SIG-M5 (cell line): ENCODE data around the gene LRRC37A2.
"Not testable (repeated sequence)": the region's sequence is repeated elsewhere in the genome, so short reads cannot be mapped to it uniquely, and the experiment has no call there.

Experiments used
- DNase-seq: peaks from one replicate; lab custom pipeline; 2025; lab: John Stamatoyannopoulos, UW

LRRC37A2 gene

GRCh38 chr17:46512168-46512567, at the start of gene LRRC37A2:
Gene LRRC37A2 (plus strand): TSS chr17:46512468. CDS start chr17:46512713, 245 bp downstream.
- DNase-seq: not testable (repeated sequence)

GRCh38 chr17:46467618-46468017, 44.6 kb upstream of the LRRC37A2 start:
- not testable (repeated sequence) for DNase-seq

DNA sequence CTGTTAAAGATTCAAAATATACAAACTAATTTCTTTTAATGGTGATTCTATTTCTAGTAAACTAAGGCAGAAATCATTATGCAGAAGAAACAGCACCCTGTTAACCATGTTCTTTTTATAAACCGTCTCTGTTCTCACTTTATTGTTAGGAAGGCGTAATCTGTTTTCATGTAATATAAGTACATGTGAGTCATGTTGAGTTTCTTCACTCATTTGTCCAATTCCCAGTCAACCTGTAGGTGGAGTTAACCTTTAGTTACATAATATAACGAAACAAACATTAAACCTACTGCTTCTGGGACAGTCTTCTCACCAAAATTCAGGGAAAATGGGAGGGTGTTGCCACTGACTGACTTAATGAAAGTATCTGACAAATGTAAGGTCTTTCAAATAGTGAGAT, 37.8 kb upstream of the LRRC37A2 start:
- not testable (repeated sequence) for DNase-seq

- not testable (repeated sequence) for DNase-seq
Observed at GRCh38 chr17:46475583-46475982, 36.7 kb upstream of the LRRC37A2 start.

DNA sequence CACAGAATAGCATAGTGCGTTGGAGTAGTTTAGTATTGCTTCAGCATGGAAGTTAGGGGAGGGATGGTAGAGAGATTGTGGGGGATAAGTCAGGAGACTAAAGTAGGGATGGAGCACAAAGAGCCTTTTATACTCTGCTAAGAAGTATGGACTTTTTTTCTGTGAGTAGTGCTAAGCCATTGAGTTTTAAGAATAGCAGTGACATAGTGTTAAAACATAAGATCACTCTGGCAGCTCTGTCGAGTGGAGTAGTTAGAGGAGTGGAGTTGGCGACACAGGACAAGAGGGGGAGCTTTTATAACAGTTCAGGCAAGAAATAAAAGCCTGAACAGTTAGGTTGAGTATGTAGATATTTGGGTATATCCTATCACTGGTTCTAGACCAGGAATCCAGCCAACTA, 33.4 kb upstream of the LRRC37A2 start:
- DNase-seq: not testable (repeated sequence)

DNA sequence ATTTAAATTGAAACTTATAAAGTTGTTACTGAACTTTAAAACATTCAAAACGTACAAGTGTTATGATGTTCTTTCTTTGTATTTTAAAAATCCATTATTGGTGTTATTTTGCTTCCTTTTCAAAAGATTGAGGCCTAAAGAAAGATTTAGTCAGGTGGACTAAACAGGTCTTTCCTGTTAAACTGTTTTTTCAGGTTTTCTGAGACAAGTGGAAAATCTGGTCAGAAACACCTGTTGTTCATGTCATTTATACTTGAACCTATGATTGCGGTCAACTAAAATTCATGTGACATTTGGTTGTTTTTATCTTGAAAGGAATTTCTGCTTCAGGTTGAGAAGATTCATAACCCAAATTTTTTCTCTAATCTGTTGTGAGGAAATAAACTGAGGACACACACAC, 31.0 kb upstream of the LRRC37A2 start:
- DNase-seq: not testable (repeated sequence)

DNA sequence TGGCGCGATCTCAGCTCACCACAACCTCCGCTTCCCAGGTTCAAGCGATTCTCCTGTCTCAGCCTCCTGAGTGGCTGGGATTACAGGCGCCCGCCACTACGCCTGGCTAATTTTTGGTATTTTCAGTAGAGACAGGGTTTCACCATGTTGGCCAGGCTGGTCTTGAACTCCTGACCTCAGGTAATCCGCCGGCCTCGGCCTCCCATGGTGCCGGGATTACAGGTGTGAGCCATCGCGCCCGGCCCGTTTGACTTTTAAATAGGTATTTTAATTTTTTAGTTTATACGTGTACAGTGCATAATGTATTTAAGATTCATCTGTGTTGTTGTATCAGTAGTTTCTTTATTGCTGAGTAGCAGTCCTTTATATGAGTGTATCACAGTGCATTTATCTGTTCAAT, 20.2 kb upstream of the LRRC37A2 start:
- DNase-seq: not testable (repeated sequence)

- DNase-seq: not testable (repeated sequence)
Observed at GRCh38 chr17:46499437-46500139, 12.7 kb upstream of the LRRC37A2 start.

- not testable (repeated sequence) for DNase-seq
Observed at GRCh38 chr17:46505896-46506295, 6.4 kb upstream of the LRRC37A2 start.

GRCh38 chr17:46534716-46535115, 22.4 kb downstream of the LRRC37A2 start:
- not testable (repeated sequence) for DNase-seq

DNA sequence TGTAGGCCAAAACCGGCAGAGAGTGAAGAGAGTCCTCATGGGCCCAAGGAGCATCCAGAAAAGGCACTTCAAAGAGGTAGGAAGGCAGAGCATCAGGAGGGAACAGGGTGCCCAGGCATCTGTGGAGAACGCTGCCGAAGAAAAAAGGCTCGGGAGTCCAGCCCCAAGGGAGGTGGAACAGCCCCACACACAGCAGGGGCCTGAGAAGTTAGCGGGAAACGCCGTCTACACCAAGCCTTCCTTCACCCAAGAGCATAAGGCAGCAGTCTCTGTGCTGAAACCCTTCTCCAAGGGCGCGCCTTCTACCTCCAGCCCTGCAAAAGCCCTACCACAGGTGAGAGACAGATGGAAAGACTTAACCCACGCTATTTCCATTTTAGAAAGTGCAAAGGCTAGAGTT, 36.3 kb downstream of the LRRC37A2 start:
- DNase-seq: not testable (repeated sequence)

- not testable (repeated sequence) for DNase-seq
Observed at GRCh38 chr17:46559155-46559554, 46.9 kb downstream of the LRRC37A2 start.

DNA sequence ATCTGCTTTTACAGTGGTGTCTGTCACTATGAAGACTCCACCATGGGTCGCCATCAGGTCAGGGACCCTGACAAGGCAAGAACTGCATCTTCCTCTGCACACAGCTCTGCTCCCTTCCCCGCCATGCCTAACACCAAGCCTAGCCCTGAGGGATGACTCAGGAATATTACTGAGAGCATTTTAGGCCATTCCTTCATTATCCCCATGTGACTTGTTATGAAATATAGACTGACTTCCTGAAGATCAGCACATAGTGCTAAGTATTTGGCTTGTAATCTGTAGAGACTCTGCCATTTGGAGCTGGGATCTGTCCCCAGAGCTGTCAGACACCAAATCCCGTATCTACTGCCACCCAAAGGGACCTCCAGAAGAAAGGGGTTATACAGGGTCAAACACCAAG, 47.8 kb downstream of the LRRC37A2 start:
- DNase-seq: not testable (repeated sequence)

DNA sequence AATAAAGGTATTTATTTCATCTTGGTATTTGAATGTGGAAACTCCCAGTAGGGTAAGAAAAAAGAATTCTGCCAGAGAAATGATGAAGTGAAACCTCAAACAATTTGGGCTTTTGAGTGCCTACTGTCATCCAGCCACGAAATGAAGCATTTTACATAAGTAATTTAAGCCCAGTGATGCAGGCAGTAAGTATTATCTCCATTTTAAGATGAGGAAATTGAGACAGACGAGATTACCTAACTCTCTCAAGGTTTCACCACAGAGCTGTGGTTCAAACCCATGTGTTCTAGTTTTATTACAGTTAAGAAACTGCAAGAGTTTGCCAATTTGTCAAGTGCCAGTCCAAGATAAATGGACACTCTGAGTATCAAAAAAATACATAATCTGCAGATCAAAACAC, 54.0 kb downstream of the LRRC37A2 start:
- DNase-seq: not testable (repeated sequence)

- not testable (repeated sequence) for DNase-seq
Observed at GRCh38 chr17:46566980-46567379, 54.7 kb downstream of the LRRC37A2 start.

GRCh38 chr17:46571796-46572195, 59.5 kb downstream of the LRRC37A2 start:
- not testable (repeated sequence) for DNase-seq

DNA sequence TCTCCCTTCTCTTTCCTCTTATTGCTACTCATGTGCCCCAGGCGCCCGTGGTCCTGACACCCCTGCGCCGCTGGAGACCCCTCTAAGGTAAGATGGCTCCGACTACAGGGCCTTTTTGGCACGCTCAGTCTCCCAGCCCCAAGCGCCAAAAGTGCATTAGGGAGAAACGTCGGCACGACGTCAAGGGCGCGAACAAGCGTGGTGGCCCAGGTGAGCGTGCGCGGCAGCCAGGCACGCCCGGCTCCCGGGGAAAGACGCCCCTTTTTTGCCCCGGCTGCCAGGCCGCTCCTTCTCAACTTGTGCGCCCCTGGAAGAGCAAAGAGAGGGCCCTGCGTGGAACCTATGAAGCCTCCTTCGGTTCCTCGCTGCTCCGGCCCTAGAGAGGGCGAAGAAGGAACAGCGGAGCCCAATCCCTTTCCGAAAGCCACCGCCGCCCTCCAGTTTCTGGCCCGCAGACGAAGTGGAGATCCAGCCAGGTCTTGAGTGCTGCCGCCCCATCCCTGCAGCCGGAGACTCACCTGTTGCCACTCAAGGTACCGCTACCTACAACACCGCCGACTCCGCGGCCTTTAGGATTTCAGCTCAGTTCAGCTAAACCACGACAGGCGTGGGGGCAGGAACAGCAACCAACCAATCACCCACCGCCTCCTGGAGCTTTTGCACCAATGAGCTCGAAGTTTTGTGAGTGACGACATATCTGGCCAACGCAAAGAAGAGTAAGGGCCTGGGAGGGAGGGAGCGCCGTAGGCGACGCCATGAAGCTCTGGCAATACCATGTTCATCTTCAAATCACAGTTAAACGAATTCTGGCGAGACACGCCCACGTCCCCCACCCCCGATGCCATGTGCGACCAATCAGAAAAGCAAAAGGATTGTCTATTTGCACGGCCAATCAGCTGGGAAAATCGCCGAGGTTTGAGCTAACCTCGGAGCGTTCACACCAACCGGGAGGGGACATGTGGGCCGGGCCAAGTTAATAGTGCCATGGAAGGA, 67.1 kb downstream of the LRRC37A2 start, which contains the start of gene ARL17A:
ARL17A (minus strand) TSS at position 609 of the 993 bp plus-strand sequence. CDS start 3,369 bp downstream, outside the sequence.
- not testable (repeated sequence) for DNase-seq

GRCh38 chr17:46580082-46580481, 67.8 kb downstream of the LRRC37A2 start:
- DNase-seq: not testable (repeated sequence)

GRCh38 chr17:46585444-46585843, 73.2 kb downstream of the LRRC37A2 start:
- DNase-seq: not testable (repeated sequence)

DNA sequence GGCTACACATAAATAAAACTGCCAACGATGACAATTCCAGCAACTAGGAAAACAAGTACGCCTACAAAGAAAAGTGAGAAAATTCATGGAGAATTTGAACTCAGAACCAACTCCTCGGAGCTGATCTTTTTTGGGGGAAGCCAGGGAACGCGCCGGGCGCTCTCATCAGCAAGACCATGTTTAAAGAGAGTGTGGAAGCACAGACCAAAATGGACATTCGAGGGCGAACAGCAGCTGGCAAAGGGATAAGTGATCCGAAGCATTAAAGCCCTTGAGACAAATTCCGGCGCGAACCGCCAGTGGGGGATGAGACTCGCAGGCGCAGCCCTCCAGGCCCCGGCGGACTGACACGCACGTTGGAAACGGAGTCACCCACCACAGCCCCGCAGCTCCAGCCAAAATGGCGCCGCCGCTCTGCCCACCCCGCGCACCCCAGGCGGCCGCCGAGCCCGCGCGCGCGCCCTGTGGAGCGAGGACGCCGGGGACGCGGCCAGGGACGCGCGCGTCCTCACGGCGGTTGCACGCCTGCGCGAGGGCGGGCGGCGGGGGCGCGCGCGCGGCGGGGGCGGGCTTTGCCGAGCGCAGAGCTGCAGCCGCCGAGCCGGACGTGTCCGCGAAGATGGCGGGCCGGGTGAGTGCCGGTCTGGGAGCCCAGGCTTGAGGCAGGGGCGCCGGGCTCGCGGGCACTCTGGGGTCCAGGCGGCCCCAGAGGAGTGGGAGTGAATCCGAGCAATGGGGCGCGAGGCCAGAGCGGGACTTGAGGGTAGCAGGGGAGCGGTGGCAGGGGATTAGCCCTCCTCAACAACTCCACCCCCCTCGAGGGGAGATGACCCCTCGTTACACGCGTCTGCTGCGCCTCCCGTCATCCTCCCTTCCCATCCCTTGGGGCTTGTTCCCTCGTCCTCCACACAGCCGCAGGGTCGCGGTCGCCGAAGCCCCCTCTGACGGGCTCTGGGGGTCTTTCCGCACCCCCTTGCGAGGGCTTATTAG, 78.2 kb downstream of the LRRC37A2 start, which contains the start of gene NSF:
NSF (plus strand) TSS at position 513 of the 990 bp plus-strand sequence; CDS start at position 620, 107 bp downstream.
- not testable (repeated sequence) for DNase-seq

- not testable (repeated sequence) for DNase-seq
Observed at GRCh38 chr17:46591332-46591731, 79.1 kb downstream of the LRRC37A2 start.
